Vagina (tissue), 2 donors: Measurements from ENCODE around the gene EVA1A. TPM values are rescaled to one million over a fixed set of nuclear protein-coding genes. Genes with fewer than 3 reads are reported as not detected.

Source experiments
- DNase-seq, 2 donors: peaks; one replicate each; pipeline ENCODE4 v3.0.0-alpha.2; 2017; ENCODE audit errors: extremely low spot score in 2 of 2
- H3K27ac ChIP-seq: fragments of 200-600 bp; sonication (generic); one replicate; pipeline ENCODE4 v1.5.1; 2019
- H3K27me3 ChIP-seq: fragments of 200-600 bp; sonication (generic); one replicate; pipeline ENCODE4 v1.5.1; 2019
- H3K36me3 ChIP-seq, 2 donors: fragments of 200-600 bp; sonication (generic); one replicate each; pipeline ENCODE4 v1.5.1; 2017 to 2019
- H3K4me1 ChIP-seq: fragments of 200-600 bp; sonication (generic); one replicate; pipeline ENCODE4 v1.5.1; 2019
- H3K4me3 ChIP-seq, 2 donors: fragments of 200-600 bp; sonication (generic); 1 replicate in 1 of 2; 2 replicates in 1 of 2; pipeline ENCODE4 v1.5.1; 2016 to 2019
- H3K9me3 ChIP-seq: fragments of 200-600 bp; sonication (generic); one replicate; pipeline ENCODE4 v1.5.1; 2019
- CTCF ChIP-seq, 3 experiments: fragments of 450-650 bp in 2 of 3; fragments of 200-600 bp in 1 of 3; sonication (generic) in 1 of 3; IDR thresholded peaks; one replicate each; pipeline ENCODE4 v1.5.1; 2017 to 2019; ENCODE audit warnings: antibody characterized with exemption in 3 of 3, mild to moderate bottlenecking in 2 of 3, moderate library complexity in 2 of 3
- POLR2A ChIP-seq, 2 donors: fragments of 450-650 bp; IDR thresholded peaks; one replicate each; pipeline ENCODE4 v1.6.1; 2017; ENCODE audit warnings: antibody characterized with exemption in 2 of 2, mild to moderate bottlenecking in 2 of 2, moderate library complexity in 2 of 2
- POLR2AphosphoS5 ChIP-seq, 2 donors: sonication (generic); formaldehyde crosslinking; IDR thresholded peaks; one replicate each; pipeline ENCODE4 v1.9.0; 2017; ENCODE audit warnings: antibody characterized with exemption in 2 of 2, mild to moderate bottlenecking in 2 of 2, low read depth in 1 of 2; ENCODE audit not compliant: insufficient read depth in 1 of 2
- intact Hi-C: fragments of 100-400 bp; cut with DNase I; formaldehyde crosslinking; loops from one replicate; pipeline ENCODE4 v1.15.1; 2023
- total RNA-seq: library from RNA; depleted of rRNA; stranded (reverse); fragments of >200 nt; gene quantifications from one replicate; pipeline ENCODE4 v1.2.3, GENCODE V29; 2016

Gene EVA1A
- total RNA-seq, 1 donor from 2014 or later = not detected

GRCh38 chr2:75558786-75559679 lies 1.7 kb downstream of the EVA1A start:
- no peak overlapping the region for H3K27ac ChIP-seq
- H3K27me3 ChIP-seq = no peaks in the 10 kb centered on the region
- no peaks in the 10 kb centered on the region for H3K36me3 ChIP-seq
- intact Hi-C loops = no loop called here
- TF ChIP-seq CTCF (IDR thresholded peaks at IDR 0.05) (no peak), POLR2A (IDR thresholded peaks at IDR 0.05) (no peak), POLR2AphosphoS5 (IDR thresholded peaks at IDR 0.05; ENCODE audit: insufficient read depth in 1 of 2, low read depth in 1 of 2) (no peak)
- H3K4me3 ChIP-seq = no peak overlapping the region
- H3K4me1 ChIP-seq = peaks cover 18% of the 10 kb centered on the region
- DNase-seq = peak in 1 of 2 donors; percentile 37
- no peaks in the 10 kb centered on the region for H3K9me3 ChIP-seq

- H3K27me3 ChIP-seq = no peaks in the 10 kb centered on the region
Measured at GRCh38 chr2:75558136-75558535, 2.6 kb downstream of the EVA1A start.

GRCh38 chr2:75557474-75558133 lies 3.1 kb downstream of the EVA1A start:
- no peak overlapping the region for H3K27ac ChIP-seq
- no peaks in the 10 kb centered on the region for H3K27me3 ChIP-seq
- DNase-seq = peak in 1 of 2 donors; percentile 25
- H3K4me3 ChIP-seq = no peak overlapping the region
- intact Hi-C loops = no loop called here
- H3K4me1 ChIP-seq = peaks cover 18% of the 10 kb centered on the region
- no peaks in the 10 kb centered on the region for H3K9me3 ChIP-seq
- TF ChIP-seq CTCF (IDR thresholded peaks at IDR 0.05) (no peak), POLR2A (IDR thresholded peaks at IDR 0.05) (no peak), POLR2AphosphoS5 (IDR thresholded peaks at IDR 0.05; ENCODE audit: insufficient read depth in 1 of 2, low read depth in 1 of 2) (no peak)
- no peaks in the 10 kb centered on the region for H3K36me3 ChIP-seq

More at GRCh38 chr2:75558136-75558535, 2.6 kb downstream of the EVA1A start:
- TF ChIP-seq CTCF (IDR thresholded peaks at IDR 0.05) (no peak), POLR2AphosphoS5 (IDR thresholded peaks at IDR 0.05; ENCODE audit: insufficient read depth in 1 of 2, low read depth in 1 of 2) (no peak), POLR2A (IDR thresholded peaks at IDR 0.05) (no peak)
- H3K9me3 ChIP-seq = no peaks in the 10 kb centered on the region
- H3K4me1 ChIP-seq = peaks cover 18% of the 10 kb centered on the region
- H3K4me3 ChIP-seq = no peak overlapping the region
- no peak for DNase-seq
- no peak overlapping the region for H3K27ac ChIP-seq
- intact Hi-C loops = no loop called here
- H3K36me3 ChIP-seq = no peaks in the 10 kb centered on the region

- intact Hi-C loops = no loop called here
- DNase-seq = peak in 1 of 2 donors; percentile 81
- H3K9me3 ChIP-seq = no peaks in the 10 kb centered on the region
- no peak for TF ChIP-seq POLR2AphosphoS5 (IDR thresholded peaks at IDR 0.05; ENCODE audit: insufficient read depth in 1 of 2, low read depth in 1 of 2)
- TF ChIP-seq POLR2A (IDR thresholded peaks at IDR 0.05) = no peak
- no peak for TF ChIP-seq CTCF (IDR thresholded peaks at IDR 0.05)
- peaks cover 18% of the 10 kb centered on the region for H3K4me1 ChIP-seq
- no peak overlapping the region for H3K4me3 ChIP-seq
- no peak overlapping the region for H3K27ac ChIP-seq
- H3K27me3 ChIP-seq = no peaks in the 10 kb centered on the region
- no peaks in the 10 kb centered on the region for H3K36me3 ChIP-seq
Measured at GRCh38 chr2:75556679-75557366, 3.9 kb downstream of the EVA1A start.
